DOHH2 (cell line): ENCODE measurements around the gene COL8A1.

Source experiments
- H3F3A ChIP-seq: fragments of 200-600 bp; sonication (generic), shearing (Covaris generic); 2 replicates; pipeline ENCODE4 v1.6.0; 2016; ENCODE audit warnings: antibody characterized with exemption, mild to moderate bottlenecking; ENCODE audit not compliant: control insufficient read depth, insufficient read depth
- H3K27ac ChIP-seq: fragments of 200-600 bp; sonication (generic); 2 replicates; pipeline ENCODE4 v1.5.1; 2014; ENCODE audit warnings: low read depth, mild to moderate bottlenecking, low read length, moderate library complexity
- H3K27me3 ChIP-seq: fragments of 200-600 bp; sonication (generic); 2 replicates; pipeline ENCODE4 v1.6.1; 2014; ENCODE audit warnings: mild to moderate bottlenecking, low read length, mixed read lengths; ENCODE audit not compliant: control insufficient read depth
- H3K36me3 ChIP-seq: fragments of 200-600 bp; sonication (generic); 2 replicates; pipeline ENCODE4 v1.6.1; 2014; ENCODE audit warnings: mild to moderate bottlenecking, low read length, moderate library complexity, mixed read lengths; ENCODE audit not compliant: control insufficient read depth
- H3K4me1 ChIP-seq: fragments of 200-600 bp; sonication (generic); 2 replicates; pipeline ENCODE4 v1.6.1; 2014; ENCODE audit warnings: mild to moderate bottlenecking, low read length, mixed read lengths; ENCODE audit not compliant: control insufficient read depth
- H3K4me2 ChIP-seq: fragments of 200-600 bp; sonication (generic); 2 replicates; pipeline ENCODE4 v1.6.0; 2014; ENCODE audit warnings: mild to moderate bottlenecking, low read length, moderate library complexity
- H3K4me3 ChIP-seq: fragments of 200-600 bp; sonication (generic); 2 replicates; pipeline ENCODE4 v1.5.1; 2014; ENCODE audit warnings: mild to moderate bottlenecking, low read length, mixed read lengths
- H3K79me2 ChIP-seq: fragments of 200-600 bp; sonication (generic); 2 replicates; pipeline ENCODE4 v1.6.1; 2014; ENCODE audit warnings: mild to moderate bottlenecking, low read length, mixed read lengths; ENCODE audit not compliant: control insufficient read depth
- H3K9me2 ChIP-seq: fragments of 200-600 bp; sonication (generic); replicated peaks from 2 replicates; pipeline ENCODE4 v1.6.1; 2014; ENCODE audit warnings: mild to moderate bottlenecking, low read length, mixed read lengths; ENCODE audit not compliant: control insufficient read depth
- H3K9me3 ChIP-seq: fragments of 200-600 bp; sonication (generic); 2 replicates; pipeline ENCODE4 v1.6.1; 2014; ENCODE audit warnings: antibody characterized with exemption, low read length, mixed read lengths; ENCODE audit not compliant: control insufficient read depth, insufficient read depth
- H4K20me1 ChIP-seq: fragments of 200-600 bp; sonication (generic); 2 replicates; pipeline ENCODE4 v1.6.0; 2014; ENCODE audit warnings: low read depth, mild to moderate bottlenecking, antibody characterized with exemption, low read length, moderate library complexity; ENCODE audit not compliant: control insufficient read depth, insufficient read depth
- CTCF ChIP-seq: fragments of 200-600 bp; sonication (generic); IDR thresholded peaks from one replicate; pipeline ENCODE4 v1.5.1; 2014; ENCODE audit warnings: antibody characterized with exemption, mild to moderate bottlenecking, low read depth, low read length; ENCODE audit not compliant: poor library complexity, severe bottlenecking
- EZH2phosphoT487 ChIP-seq: fragments of 200-600 bp; sonication (generic); IDR thresholded peaks from 2 replicates; pipeline ENCODE4 v1.6.1; 2017; ENCODE audit warnings: borderline replicate concordance, mild to moderate bottlenecking, antibody characterized with exemption, low read length, moderate library complexity, mixed read lengths

The COL8A1 gene

GRCh38 chr3:99700631-99701268 is 62.4 kb downstream of the COL8A1 start:
- H3K27ac ChIP-seq = no peak overlapping the region
- no peaks in the 10 kb centered on the region for H3F3A ChIP-seq
- no peaks in the 10 kb centered on the region for H3K9me2 ChIP-seq
- H4K20me1 ChIP-seq = no peaks in the 10 kb centered on the region
- no peaks in the 10 kb centered on the region for H3K4me1 ChIP-seq
- no peaks in the 10 kb centered on the region for H3K36me3 ChIP-seq
- H3K9me3 ChIP-seq = no peaks in the 10 kb centered on the region
- H3K27me3 ChIP-seq = no peaks in the 10 kb centered on the region
- TF ChIP-seq EZH2phosphoT487 (no peak), CTCF (no peak)
- H3K4me3 ChIP-seq = no peak overlapping the region
- no peak overlapping the region for H3K4me2 ChIP-seq
- no peaks in the 10 kb centered on the region for H3K79me2 ChIP-seq

- Histone ChIP-seq H3K4me3 (no peak overlapping the region), H3K9me3 (no peaks in the 10 kb centered on the region), H3F3A (no peaks in the 10 kb centered on the region), H3K79me2 (no peaks in the 10 kb centered on the region), H3K27me3 (no peaks in the 10 kb centered on the region), H3K4me2 (no peak overlapping the region), H3K27ac (no peak overlapping the region), H4K20me1 (no peaks in the 10 kb centered on the region), H3K9me2 (no peaks in the 10 kb centered on the region), H3K4me1 (no peaks in the 10 kb centered on the region), H3K36me3 (no peaks in the 10 kb centered on the region)
- no peak for TF ChIP-seq EZH2phosphoT487
- TF ChIP-seq CTCF = no peak
Measured at GRCh38 chr3:99702953-99703943, 64.9 kb downstream of the COL8A1 start.

- TF ChIP-seq EZH2phosphoT487 (no peak), CTCF (no peak)
- H3F3A ChIP-seq = no peaks in the 10 kb centered on the region
- H3K4me3 ChIP-seq = no peak overlapping the region
- no peaks in the 10 kb centered on the region for H4K20me1 ChIP-seq
- H3K36me3 ChIP-seq = no peaks in the 10 kb centered on the region
- H3K4me1 ChIP-seq = no peaks in the 10 kb centered on the region
- H3K4me2 ChIP-seq = no peak overlapping the region
- H3K9me3 ChIP-seq = no peaks in the 10 kb centered on the region
- no peaks in the 10 kb centered on the region for H3K9me2 ChIP-seq
- H3K27ac ChIP-seq = no peak overlapping the region
- H3K79me2 ChIP-seq = no peaks in the 10 kb centered on the region
- no peaks in the 10 kb centered on the region for H3K27me3 ChIP-seq
Measured at GRCh38 chr3:99704417-99704816, 66.0 kb downstream of the COL8A1 start.
